Endodermal cell (in vitro differentiated cells): ENCODE results near the gene PRSS36. TPM values are rescaled to one million over a fixed set of nuclear protein-coding genes. Genes with fewer than 3 reads are reported as not detected.

Source experiments
- DNase-seq: peaks from one replicate; pipeline ENCODE4 v3.0.0-alpha.2; 2017
- H3K27ac ChIP-seq: 2 replicates; pipeline ENCODE4 v1.5.1; 2013; ENCODE audit warnings: mild to moderate bottlenecking, low read depth, low read length, moderate library complexity
- H3K27me3 ChIP-seq: 2 replicates; pipeline ENCODE4 v1.6.1; 2013; ENCODE audit warnings: mild to moderate bottlenecking, low read length, moderate library complexity; ENCODE audit not compliant: insufficient read depth, control insufficient read depth, poor library complexity, severe bottlenecking
- H3K36me3 ChIP-seq: 2 replicates; pipeline ENCODE4 v1.7.0; 2013; ENCODE audit warnings: mild to moderate bottlenecking, low read length, moderate library complexity; ENCODE audit not compliant: control insufficient read depth, insufficient read depth
- H3K4me1 ChIP-seq: one replicate; pipeline ENCODE4 v1.7.0; 2013; ENCODE audit warnings: low read length; ENCODE audit not compliant: control insufficient read depth, insufficient read depth
- H3K4me3 ChIP-seq: 2 replicates; pipeline ENCODE4 v1.5.1; 2013; ENCODE audit warnings: mild to moderate bottlenecking, low read length, moderate library complexity
- H3K9ac ChIP-seq: 2 replicates; pipeline ENCODE4 v1.6.1; 2013; ENCODE audit warnings: mild to moderate bottlenecking, low read length, moderate library complexity; ENCODE audit not compliant: poor library complexity, severe bottlenecking; ENCODE audit errors: extremely low read depth
- H3K9me3 ChIP-seq: 2 replicates; pipeline ENCODE4 v1.6.1; 2013; ENCODE audit warnings: mild to moderate bottlenecking, low read length, moderate library complexity; ENCODE audit not compliant: control insufficient read depth
- H3K27ac Mint-ChIP-seq: 2 replicates; pipeline ENCODE4 v1.8.0; 2020; ENCODE audit warnings: mixed read lengths
- H3K27me3 Mint-ChIP-seq: 2 replicates; pipeline ENCODE4 v1.8.0; 2021; ENCODE audit warnings: mild to moderate bottlenecking, mixed read lengths; ENCODE audit not compliant: insufficient read depth
- H3K36me3 Mint-ChIP-seq: 2 replicates; pipeline ENCODE4 v1.8.0; 2020; ENCODE audit warnings: low read depth, mixed read lengths
- H3K4me1 Mint-ChIP-seq: 2 replicates; pipeline ENCODE4 v1.8.0; 2020; ENCODE audit warnings: mixed read lengths
- H3K4me3 Mint-ChIP-seq: 2 replicates; pipeline ENCODE4 v1.8.0; 2020; ENCODE audit warnings: mild to moderate bottlenecking, moderate library complexity, mixed read lengths
- H3K9me3 Mint-ChIP-seq: 2 replicates; pipeline ENCODE4 v1.8.0; 2020; ENCODE audit warnings: mild to moderate bottlenecking, mixed read lengths
- WGBS, 2 experiments: methylation state at CpG; one replicate each; pipeline versions ENCODE4 v1.1.5 to v1.1.7; 2013; ENCODE audit warnings: missing lambda C conversion rate in 2 of 2, mixed read lengths in 1 of 2; ENCODE audit not compliant: insufficient coverage in 1 of 2, insufficient read length in 1 of 2; 5-methylcytosine and 5-hydroxymethylcytosine counted together
- total RNA-seq, 2 donors: library from RNA; stranded (reverse); fragmentation: NEBNext Ultra II Directional in 1 of 2; extraction: Animal tissue kit (Norgen Biotek cat#: 25700) in 1 of 2; gene quantifications; 2 replicates in 1 of 2; 3 replicates in 1 of 2; pipeline ENCODE4 v1.2.1, GENCODE V29; 2021
- TF ChIP-seq, protein P1 (sequence below): fragments of 200-600 bp; sonication (generic); conservative IDR thresholded peaks from 2 replicates; pipeline ENCODE4 v1.5.0; 2021; ENCODE audit warnings: antibody characterized with exemption, mild to moderate bottlenecking

The PRSS36 gene
- total RNA-seq, 2 donors from 2014 or later: 0.22 to 0.71 TPM

DNA sequence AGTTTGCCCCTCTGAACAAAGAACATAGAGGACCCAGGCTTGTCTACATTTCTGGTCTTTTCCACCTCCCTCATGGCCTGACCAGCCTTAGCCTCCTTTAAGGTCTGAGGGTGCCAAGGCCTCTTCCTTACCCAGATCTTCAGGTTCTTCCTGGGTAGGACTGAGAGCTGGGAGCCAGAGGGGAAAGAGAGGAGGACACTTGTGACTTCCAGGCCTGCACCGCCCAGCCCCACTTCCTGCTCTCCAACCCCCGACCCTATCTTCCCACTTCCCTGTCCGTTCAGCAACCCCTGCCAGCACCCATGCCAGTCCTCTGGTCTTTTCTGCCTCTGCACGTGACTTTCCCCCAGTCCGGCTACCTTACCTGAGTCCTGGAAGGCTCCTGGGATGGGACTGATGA, 534 bp downstream of the PRSS36 start:
- TF ChIP-seq, protein P1, sequence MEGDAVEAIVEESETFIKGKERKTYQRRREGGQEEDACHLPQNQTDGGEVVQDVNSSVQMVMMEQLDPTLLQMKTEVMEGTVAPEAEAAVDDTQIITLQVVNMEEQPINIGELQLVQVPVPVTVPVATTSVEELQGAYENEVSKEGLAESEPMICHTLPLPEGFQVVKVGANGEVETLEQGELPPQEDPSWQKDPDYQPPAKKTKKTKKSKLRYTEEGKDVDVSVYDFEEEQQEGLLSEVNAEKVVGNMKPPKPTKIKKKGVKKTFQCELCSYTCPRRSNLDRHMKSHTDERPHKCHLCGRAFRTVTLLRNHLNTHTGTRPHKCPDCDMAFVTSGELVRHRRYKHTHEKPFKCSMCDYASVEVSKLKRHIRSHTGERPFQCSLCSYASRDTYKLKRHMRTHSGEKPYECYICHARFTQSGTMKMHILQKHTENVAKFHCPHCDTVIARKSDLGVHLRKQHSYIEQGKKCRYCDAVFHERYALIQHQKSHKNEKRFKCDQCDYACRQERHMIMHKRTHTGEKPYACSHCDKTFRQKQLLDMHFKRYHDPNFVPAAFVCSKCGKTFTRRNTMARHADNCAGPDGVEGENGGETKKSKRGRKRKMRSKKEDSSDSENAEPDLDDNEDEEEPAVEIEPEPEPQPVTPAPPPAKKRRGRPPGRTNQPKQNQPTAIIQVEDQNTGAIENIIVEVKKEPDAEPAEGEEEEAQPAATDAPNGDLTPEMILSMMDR: no peak
- peaks cover 20% of the 10 kb centered on the region for H3K27me3 ChIP-seq
- no peak overlapping the region for H3K27ac Mint-ChIP-seq
- H3K9me3 ChIP-seq: no peaks in the 10 kb centered on the region
- H3K36me3 Mint-ChIP-seq: no peaks in the 10 kb centered on the region
- no peaks in the 10 kb centered on the region for H3K4me1 ChIP-seq
- H3K4me1 Mint-ChIP-seq: no peaks in the 10 kb centered on the region
- H3K4me3 ChIP-seq: no peak overlapping the region
- 86 to 94% methylated on average over 2 to 5 of the region's 5 CpGs for WGBS, 2 experiments
- H3K4me3 Mint-ChIP-seq: no peak overlapping the region
- H3K9me3 Mint-ChIP-seq: no peaks in the 10 kb centered on the region
- peak; percentile 48 for DNase-seq
- no peaks in the 10 kb centered on the region for H3K36me3 ChIP-seq
- no peak overlapping the region for H3K27ac ChIP-seq
- no peak overlapping the region for H3K9ac ChIP-seq
- H3K27me3 Mint-ChIP-seq: peaks cover 52% of the 10 kb centered on the region

DNA sequence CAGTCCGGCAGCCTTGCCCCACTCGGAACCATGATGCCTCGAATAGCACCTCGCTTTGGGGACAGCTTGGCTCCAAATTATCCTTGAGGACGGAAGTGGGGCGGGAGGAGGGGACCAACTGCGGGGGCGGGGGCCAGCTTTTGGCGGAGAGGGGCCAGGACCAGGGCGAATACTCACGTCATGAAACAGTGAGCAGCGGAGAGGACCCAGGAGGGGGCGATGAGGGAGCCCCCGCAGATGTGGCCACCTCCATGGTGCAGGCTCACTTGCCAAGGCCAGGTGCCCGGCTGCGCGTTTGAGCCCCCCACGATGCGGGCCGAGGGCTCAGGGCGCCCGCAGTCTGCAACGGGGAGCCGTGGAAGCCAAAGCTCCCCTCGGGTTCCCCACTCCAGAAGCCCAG, 970 bp downstream of the PRSS36 start:
- Mint-ChIP-seq H3K27me3 (peaks cover 56% of the 10 kb centered on the region), H3K4me3 (peak overlapping the region; percentile 42)

DNA sequence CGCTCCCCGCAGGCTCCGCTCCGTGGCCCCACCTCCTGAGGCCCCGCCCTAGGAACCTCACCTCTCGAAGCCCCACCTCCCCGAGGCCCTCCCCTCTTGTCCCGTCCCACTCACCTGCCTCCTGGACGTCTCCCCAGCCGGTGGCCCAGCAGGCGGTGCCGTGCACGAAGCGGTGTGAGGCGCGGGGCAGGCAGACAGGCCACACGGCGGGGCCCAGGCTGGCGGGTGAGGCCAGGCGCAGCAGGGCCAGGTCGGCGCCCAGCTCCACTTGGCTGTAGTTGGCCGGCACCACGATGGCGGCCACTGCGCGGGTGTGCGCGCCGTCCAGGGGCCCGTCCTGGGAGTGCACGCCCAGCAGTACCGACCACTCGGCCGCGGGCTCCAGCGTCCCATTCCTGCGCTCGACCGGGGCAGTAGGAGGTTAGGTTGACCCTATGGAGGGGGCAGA, 1.6 kb downstream of the PRSS36 start:
- WGBS, 2 experiments: 57% methylated on average over 40 of the region's 40 CpGs; no CpG with 5 or more reads in 1 of the 2 experiments
- H3K9me3 Mint-ChIP-seq: no peaks in the 10 kb centered on the region
- H3K36me3 ChIP-seq: no peaks in the 10 kb centered on the region
- H3K27ac Mint-ChIP-seq: no peak overlapping the region
- TF ChIP-seq, protein P1: no peak
- no peaks in the 10 kb centered on the region for H3K4me1 Mint-ChIP-seq
- no peaks in the 10 kb centered on the region for H3K9me3 ChIP-seq
- peaks cover 58% of the 10 kb centered on the region for H3K27me3 Mint-ChIP-seq
- H3K9ac ChIP-seq: no peak overlapping the region
- H3K4me3 Mint-ChIP-seq: peak overlapping the region; percentile 42
- H3K27me3 ChIP-seq: peaks cover 20% of the 10 kb centered on the region
- H3K27ac ChIP-seq: no peak overlapping the region
- H3K36me3 Mint-ChIP-seq: no peaks in the 10 kb centered on the region
- peak; percentile 87 for DNase-seq
- H3K4me3 ChIP-seq: no peak overlapping the region
- no peaks in the 10 kb centered on the region for H3K4me1 ChIP-seq

More for the DNA sequence above, 970 bp downstream of the PRSS36 start:
- TF ChIP-seq, protein P1: no peak
- Histone ChIP-seq H3K27ac (no peak overlapping the region), H3K27me3 (peaks cover 20% of the 10 kb centered on the region), H3K36me3 (no peaks in the 10 kb centered on the region), H3K9me3 (no peaks in the 10 kb centered on the region), H3K4me1 (no peaks in the 10 kb centered on the region), H3K9ac (no peak overlapping the region), H3K4me3 (no peak overlapping the region)
- Mint-ChIP-seq H3K36me3 (no peaks in the 10 kb centered on the region), H3K9me3 (no peaks in the 10 kb centered on the region), H3K27ac (no peak overlapping the region), H3K4me1 (no peaks in the 10 kb centered on the region)
- peak; percentile 41 for DNase-seq
- 95% methylated on average over 11 to 25 of the region's 25 CpGs for WGBS, 2 experiments
